ENCODE measurements around the gene CEP57L1. TPM values are rescaled to one million over a fixed set of nuclear protein-coding genes. Genes with fewer than 3 reads are reported as not detected.

Gene CEP57L1
- total and polyA plus RNA-seq, 4 donors: 3.8 to 22.1 (median 10.2) TPM

DNA sequence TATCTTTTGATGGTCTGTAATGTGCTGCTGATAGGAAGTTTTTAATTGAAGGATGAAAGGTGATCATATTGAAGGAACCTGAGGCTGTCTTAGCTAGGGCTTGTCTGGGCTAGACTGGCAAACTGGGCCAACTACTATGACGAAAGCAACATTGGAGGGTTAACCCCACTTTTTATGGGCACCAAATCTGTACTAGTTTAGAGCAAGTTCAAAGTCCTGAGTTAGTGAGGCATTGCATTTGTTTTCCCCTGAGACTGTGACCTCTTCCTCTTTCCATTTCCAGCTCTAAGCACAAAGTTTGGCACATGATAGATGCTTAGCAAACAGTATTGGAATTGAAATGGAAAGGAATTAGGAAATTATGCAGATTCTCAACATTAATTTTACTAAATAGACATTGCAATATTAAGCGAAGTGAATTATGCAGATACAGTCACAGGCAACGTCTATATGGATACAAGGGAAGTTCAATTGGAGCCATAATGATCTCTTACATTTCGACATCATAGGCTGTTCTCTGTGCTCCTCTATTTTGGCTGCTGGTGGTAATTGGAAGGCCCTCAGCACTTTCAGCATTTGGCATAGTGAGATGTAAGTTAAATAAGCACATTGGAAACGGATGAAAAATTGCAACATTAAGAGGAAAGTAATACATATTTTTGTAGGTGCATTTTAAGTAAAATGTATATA, 22.2 kb downstream of the CEP57L1 start:
- H3K9me3 ChIP-seq (ENCODE audit: control insufficient read depth in 4 of 4, low read length in 3 of 4): no peaks in the 10 kb centered on the region
- H3K27me3 ChIP-seq (ENCODE audit: control insufficient read depth in 4 of 4, insufficient read depth in 4 of 4, low read length in 3 of 4): no peaks in the 10 kb centered on the region
- H3K4me3 ChIP-seq (ENCODE audit: low read depth in 1 of 3, low read length in 3 of 3): peak overlapping the region in 1 of 3 donors; percentile 17
- H3K4me1 ChIP-seq (ENCODE audit: control insufficient read depth in 4 of 4, insufficient read depth in 4 of 4, low read length in 3 of 4): peaks cover 0 to 50% (median 22%) of the 10 kb centered on the region in 4 donors
- H3K36me3 ChIP-seq (ENCODE audit: control insufficient read depth in 4 of 4, insufficient read depth in 3 of 4, low read depth in 1 of 4, low read length in 3 of 4): no peaks in the 10 kb centered on the region
- H3K27ac ChIP-seq (ENCODE audit: low read depth in 1 of 2, low read length in 2 of 2): peak overlapping the region; percentile 82 to 84
- DNase-seq (ENCODE audit: low spot score): no peak
- 31% methylated on average over 5 of the region's 5 CpGs for WGBS
- TF ChIP-seq, protein P1, sequence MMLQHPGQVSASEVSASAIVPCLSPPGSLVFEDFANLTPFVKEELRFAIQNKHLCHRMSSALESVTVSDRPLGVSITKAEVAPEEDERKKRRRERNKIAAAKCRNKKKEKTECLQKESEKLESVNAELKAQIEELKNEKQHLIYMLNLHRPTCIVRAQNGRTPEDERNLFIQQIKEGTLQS (IDR thresholded peaks at IDR 0.05): peak; percentile 58
- TF ChIP-seq FOXA1 (IDR thresholded peaks at IDR 0.05): no peak
- TF ChIP-seq JUND (IDR thresholded peaks at IDR 0.05): peak; percentile 81 to 87
- peak; percentile 84 for TF ChIP-seq YY1 (IDR thresholded peaks at IDR 0.05)
- TF ChIP-seq MAX (IDR thresholded peaks at IDR 0.05): peak; percentile 92
- TF ChIP-seq HNF4A (conservative IDR thresholded peaks at IDR 0.05): peak; percentile 97
- peak; percentile 97 for TF ChIP-seq SP1 (IDR thresholded peaks at IDR 0.05)
- TF ChIP-seq, protein P2, sequence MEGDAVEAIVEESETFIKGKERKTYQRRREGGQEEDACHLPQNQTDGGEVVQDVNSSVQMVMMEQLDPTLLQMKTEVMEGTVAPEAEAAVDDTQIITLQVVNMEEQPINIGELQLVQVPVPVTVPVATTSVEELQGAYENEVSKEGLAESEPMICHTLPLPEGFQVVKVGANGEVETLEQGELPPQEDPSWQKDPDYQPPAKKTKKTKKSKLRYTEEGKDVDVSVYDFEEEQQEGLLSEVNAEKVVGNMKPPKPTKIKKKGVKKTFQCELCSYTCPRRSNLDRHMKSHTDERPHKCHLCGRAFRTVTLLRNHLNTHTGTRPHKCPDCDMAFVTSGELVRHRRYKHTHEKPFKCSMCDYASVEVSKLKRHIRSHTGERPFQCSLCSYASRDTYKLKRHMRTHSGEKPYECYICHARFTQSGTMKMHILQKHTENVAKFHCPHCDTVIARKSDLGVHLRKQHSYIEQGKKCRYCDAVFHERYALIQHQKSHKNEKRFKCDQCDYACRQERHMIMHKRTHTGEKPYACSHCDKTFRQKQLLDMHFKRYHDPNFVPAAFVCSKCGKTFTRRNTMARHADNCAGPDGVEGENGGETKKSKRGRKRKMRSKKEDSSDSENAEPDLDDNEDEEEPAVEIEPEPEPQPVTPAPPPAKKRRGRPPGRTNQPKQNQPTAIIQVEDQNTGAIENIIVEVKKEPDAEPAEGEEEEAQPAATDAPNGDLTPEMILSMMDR (IDR thresholded peaks at IDR 0.05; ENCODE audit: low read depth, low read length, missing input control): no peak
- TF ChIP-seq, protein P3, sequence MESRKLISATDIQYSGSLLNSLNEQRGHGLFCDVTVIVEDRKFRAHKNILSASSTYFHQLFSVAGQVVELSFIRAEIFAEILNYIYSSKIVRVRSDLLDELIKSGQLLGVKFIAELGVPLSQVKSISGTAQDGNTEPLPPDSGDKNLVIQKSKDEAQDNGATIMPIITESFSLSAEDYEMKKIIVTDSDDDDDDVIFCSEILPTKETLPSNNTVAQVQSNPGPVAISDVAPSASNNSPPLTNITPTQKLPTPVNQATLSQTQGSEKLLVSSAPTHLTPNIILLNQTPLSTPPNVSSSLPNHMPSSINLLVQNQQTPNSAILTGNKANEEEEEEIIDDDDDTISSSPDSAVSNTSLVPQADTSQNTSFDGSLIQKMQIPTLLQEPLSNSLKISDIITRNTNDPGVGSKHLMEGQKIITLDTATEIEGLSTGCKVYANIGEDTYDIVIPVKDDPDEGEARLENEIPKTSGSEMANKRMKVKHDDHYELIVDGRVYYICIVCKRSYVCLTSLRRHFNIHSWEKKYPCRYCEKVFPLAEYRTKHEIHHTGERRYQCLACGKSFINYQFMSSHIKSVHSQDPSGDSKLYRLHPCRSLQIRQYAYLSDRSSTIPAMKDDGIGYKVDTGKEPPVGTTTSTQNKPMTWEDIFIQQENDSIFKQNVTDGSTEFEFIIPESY (IDR thresholded peaks at IDR 0.05): peak; percentile 88
- peak; percentile 93 for TF ChIP-seq HNF4G (IDR thresholded peaks at IDR 0.05)
- peak in 1 of 2 donors; percentile 33 for TF ChIP-seq RAD21 (IDR thresholded peaks at IDR 0.05)
- peak; percentile 78 for TF ChIP-seq REST (IDR thresholded peaks at IDR 0.05)
- no peak for TF ChIP-seq TAF1 (conservative IDR thresholded peaks at IDR 0.05)
- peak; percentile 84 to 88 for TF ChIP-seq RXRA (IDR thresholded peaks at IDR 0.05)
- TF ChIP-seq FOXA2 (IDR thresholded peaks at IDR 0.05): peak; percentile 52
- peak in 1 of 2 donors; percentile 77 for TF ChIP-seq EGR1 (IDR thresholded peaks at IDR 0.05; ENCODE audit: low read depth in 2 of 2)
- TF ChIP-seq GABPA (IDR thresholded peaks at IDR 0.05 in 1 of 2, conservative IDR thresholded peaks at IDR 0.05 in 1 of 2): peak in 1 of 2 donors; percentile 71
- TF ChIP-seq NR2F2 (IDR thresholded peaks at IDR 0.05): peak; percentile 38
- peak overlapping the region in 1 of 2 donors; percentile 50 for H3K9ac ChIP-seq (ENCODE audit: low read depth in 1 of 2, low read length in 2 of 2)

Measured in liver (tissue), 9 donors.